ENCODE data around the gene STAT6. TPM values are rescaled to one million over a fixed set of nuclear protein-coding genes. Genes with fewer than 3 reads are reported as not detected.

The STAT6 gene
- total and polyA plus RNA-seq, 10 of the 15 experiments (the other 5 are each of a cell fraction or from before 2014, with no cell fraction given), result 14.2 to 176 (median 89.6) TPM

DNA sequence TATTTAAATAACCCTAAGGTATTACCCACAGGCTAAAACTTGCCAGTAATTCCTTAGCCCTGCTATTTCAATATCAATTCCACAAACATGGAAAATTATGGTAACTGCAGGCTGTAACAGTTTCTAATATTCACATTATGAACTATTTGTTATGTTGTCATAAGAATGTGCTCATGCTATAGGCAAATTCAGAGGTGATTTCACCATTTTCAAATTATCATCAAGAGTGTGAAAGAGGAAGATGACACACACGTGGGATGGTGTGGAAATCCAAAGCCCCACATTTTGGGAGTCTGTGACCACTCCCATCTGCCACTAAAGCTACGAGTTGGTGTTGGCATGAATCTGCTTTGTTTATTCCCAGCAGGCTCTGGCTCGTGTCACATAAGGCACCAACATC lies 55.3 kb downstream of the STAT6 start:
- in situ Hi-C loops (cut with MboI), result no loop called here
- CTCF ChIA-PET, result interaction anchor here (1.2 to 2.1 kb wide), 3 partner anchors 15 to 56 kb away, joined by 3 to 7 read pairs (median 4); no protein-coding TSS in a partner anchor
- H3K4me1 ChIP-seq (ENCODE audit: control insufficient read depth, insufficient read depth, low read length), result peaks cover 12% of the 10 kb centered on the region
- POLR2A ChIA-PET, result interaction anchor here (0.5 kb wide), 1 partner anchor 9 kb away, joined by 4 read pairs; no protein-coding TSS in a partner anchor
- no TSS peak for BruUV-seq (replicated peaks)
- no peaks in the 10 kb centered on the region for H3K9me3 ChIP-seq (replicated peaks; ENCODE audit: control insufficient read depth, insufficient read depth, low read length)
- no peak for DNase-seq (ENCODE audit: low read depth, low spot score)
- SMC1A ChIA-PET (ENCODE audit: uncharacterized antibody, unreplicated experiment), result interaction anchor here (0.6 to 1.5 kb wide), 2 partner anchors 21 to 56 kb away, joined by 3 to 5 read pairs; no protein-coding TSS in a partner anchor
- no peak overlapping the region for H3K27ac ChIP-seq (ENCODE audit: control insufficient read depth, insufficient read depth)
- no peak overlapping the region for H3K4me3 ChIP-seq
- H2AFZ ChIP-seq (ENCODE audit: control insufficient read depth, low read depth, low read length), result no peak overlapping the region
- H3K27me3 ChIP-seq (replicated peaks in 1 of 2; ENCODE audit: control insufficient read depth in 2 of 2, insufficient read depth in 2 of 2, low read length in 1 of 2), result no peaks in the 10 kb centered on the region
- ATAC-seq, result no peak
- H3K9ac ChIP-seq (ENCODE audit: control insufficient read depth, insufficient read depth, low read length), result no peak overlapping the region
- no peaks in the 10 kb centered on the region for H3K79me2 ChIP-seq (ENCODE audit: control insufficient read depth, insufficient read depth, low read length)
- WGBS (ENCODE audit: insufficient coverage, insufficient replicate concordance, low lambda C conversion rate, missing lambda C conversion rate), result 26% methylated on average over 3 of the region's 3 CpGs
- no peaks in the 10 kb centered on the region for H4K20me1 ChIP-seq (ENCODE audit: control insufficient read depth, insufficient read depth)
- RAD21 ChIA-PET (ENCODE audit: unreplicated experiment), result no interaction called here
- intact Hi-C loops (cut with micrococcal nuclease; ENCODE audit: unreplicated experiment), result no loop called here
- peaks cover 0 to 17% of the 10 kb centered on the region in 2 experiments; a peak in 3 of 4 replicates for H3K36me3 ChIP-seq (ENCODE audit: control insufficient read depth in 2 of 2, insufficient read depth in 2 of 2, low read length in 1 of 2)
- no peak for FAIRE-seq
- no peak overlapping the region for H3K4me2 ChIP-seq (ENCODE audit: control insufficient read depth, insufficient read depth)
- TF ChIP-seq BCL11A (IDR thresholded peaks at IDR 0.05; ENCODE audit: low read depth, low read length) (no peak), YY1 (IDR thresholded peaks at IDR 0.05; ENCODE audit: low read depth, low read length) (no peak), ZNF217 (IDR thresholded peaks at IDR 0.05) (no peak), ZNF622 (IDR thresholded peaks at IDR 0.05) (no peak), WRNIP1 (IDR thresholded peaks at IDR 0.05; ENCODE audit: borderline replicate concordance, low read depth, low read length) (no peak), KDM1A (IDR thresholded peaks at IDR 0.05; ENCODE audit: borderline replicate concordance) (no peak)
- TF ChIP-seq, protein P1, sequence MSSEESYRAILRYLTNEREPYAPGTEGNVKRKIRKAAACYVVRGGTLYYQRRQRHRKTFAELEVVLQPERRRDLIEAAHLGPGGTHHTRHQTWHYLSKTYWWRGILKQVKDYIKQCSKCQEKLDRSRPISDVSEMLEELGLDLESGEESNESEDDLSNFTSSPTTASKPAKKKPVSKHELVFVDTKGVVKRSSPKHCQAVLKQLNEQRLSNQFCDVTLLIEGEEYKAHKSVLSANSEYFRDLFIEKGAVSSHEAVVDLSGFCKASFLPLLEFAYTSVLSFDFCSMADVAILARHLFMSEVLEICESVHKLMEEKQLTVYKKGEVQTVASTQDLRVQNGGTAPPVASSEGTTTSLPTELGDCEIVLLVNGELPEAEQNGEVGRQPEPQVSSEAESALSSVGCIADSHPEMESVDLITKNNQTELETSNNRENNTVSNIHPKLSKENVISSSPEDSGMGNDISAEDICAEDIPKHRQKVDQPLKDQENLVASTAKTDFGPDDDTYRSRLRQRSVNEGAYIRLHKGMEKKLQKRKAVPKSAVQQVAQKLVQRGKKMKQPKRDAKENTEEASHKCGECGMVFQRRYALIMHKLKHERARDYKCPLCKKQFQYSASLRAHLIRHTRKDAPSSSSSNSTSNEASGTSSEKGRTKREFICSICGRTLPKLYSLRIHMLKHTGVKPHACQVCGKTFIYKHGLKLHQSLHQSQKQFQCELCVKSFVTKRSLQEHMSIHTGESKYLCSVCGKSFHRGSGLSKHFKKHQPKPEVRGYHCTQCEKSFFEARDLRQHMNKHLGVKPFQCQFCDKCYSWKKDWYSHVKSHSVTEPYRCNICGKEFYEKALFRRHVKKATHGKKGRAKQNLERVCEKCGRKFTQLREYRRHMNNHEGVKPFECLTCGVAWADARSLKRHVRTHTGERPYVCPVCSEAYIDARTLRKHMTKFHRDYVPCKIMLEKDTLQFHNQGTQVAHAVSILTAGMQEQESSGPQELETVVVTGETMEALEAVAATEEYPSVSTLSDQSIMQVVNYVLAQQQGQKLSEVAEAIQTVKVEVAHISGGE (CRISPR knock-in tag; IDR thresholded peaks at IDR 0.05), result no peak
- TF ChIP-seq, protein P2, sequence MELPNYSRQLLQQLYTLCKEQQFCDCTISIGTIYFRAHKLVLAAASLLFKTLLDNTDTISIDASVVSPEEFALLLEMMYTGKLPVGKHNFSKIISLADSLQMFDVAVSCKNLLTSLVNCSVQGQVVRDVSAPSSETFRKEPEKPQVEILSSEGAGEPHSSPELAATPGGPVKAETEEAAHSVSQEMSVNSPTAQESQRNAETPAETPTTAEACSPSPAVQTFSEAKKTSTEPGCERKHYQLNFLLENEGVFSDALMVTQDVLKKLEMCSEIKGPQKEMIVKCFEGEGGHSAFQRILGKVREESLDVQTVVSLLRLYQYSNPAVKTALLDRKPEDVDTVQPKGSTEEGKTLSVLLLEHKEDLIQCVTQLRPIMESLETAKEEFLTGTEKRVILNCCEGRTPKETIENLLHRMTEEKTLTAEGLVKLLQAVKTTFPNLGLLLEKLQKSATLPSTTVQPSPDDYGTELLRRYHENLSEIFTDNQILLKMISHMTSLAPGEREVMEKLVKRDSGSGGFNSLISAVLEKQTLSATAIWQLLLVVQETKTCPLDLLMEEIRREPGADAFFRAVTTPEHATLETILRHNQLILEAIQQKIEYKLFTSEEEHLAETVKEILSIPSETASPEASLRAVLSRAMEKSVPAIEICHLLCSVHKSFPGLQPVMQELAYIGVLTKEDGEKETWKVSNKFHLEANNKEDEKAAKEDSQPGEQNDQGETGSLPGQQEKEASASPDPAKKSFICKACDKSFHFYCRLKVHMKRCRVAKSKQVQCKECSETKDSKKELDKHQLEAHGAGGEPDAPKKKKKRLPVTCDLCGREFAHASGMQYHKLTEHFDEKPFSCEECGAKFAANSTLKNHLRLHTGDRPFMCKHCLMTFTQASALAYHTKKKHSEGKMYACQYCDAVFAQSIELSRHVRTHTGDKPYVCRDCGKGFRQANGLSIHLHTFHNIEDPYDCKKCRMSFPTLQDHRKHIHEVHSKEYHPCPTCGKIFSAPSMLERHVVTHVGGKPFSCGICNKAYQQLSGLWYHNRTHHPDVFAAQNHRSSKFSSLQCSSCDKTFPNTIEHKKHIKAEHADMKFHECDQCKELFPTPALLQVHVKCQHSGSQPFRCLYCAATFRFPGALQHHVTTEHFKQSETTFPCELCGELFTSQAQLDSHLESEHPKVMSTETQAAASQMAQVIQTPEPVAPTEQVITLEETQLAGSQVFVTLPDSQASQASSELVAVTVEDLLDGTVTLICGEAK (IDR thresholded peaks at IDR 0.05; ENCODE audit: borderline replicate concordance), result no peak
- TF ChIP-seq, protein P3, sequence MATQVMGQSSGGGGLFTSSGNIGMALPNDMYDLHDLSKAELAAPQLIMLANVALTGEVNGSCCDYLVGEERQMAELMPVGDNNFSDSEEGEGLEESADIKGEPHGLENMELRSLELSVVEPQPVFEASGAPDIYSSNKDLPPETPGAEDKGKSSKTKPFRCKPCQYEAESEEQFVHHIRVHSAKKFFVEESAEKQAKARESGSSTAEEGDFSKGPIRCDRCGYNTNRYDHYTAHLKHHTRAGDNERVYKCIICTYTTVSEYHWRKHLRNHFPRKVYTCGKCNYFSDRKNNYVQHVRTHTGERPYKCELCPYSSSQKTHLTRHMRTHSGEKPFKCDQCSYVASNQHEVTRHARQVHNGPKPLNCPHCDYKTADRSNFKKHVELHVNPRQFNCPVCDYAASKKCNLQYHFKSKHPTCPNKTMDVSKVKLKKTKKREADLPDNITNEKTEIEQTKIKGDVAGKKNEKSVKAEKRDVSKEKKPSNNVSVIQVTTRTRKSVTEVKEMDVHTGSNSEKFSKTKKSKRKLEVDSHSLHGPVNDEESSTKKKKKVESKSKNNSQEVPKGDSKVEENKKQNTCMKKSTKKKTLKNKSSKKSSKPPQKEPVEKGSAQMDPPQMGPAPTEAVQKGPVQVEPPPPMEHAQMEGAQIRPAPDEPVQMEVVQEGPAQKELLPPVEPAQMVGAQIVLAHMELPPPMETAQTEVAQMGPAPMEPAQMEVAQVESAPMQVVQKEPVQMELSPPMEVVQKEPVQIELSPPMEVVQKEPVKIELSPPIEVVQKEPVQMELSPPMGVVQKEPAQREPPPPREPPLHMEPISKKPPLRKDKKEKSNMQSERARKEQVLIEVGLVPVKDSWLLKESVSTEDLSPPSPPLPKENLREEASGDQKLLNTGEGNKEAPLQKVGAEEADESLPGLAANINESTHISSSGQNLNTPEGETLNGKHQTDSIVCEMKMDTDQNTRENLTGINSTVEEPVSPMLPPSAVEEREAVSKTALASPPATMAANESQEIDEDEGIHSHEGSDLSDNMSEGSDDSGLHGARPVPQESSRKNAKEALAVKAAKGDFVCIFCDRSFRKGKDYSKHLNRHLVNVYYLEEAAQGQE (IDR thresholded peaks at IDR 0.05; ENCODE audit: low read depth, low read length), result no peak
